Neutrophil (primary cell): ENCODE measurements around the gene MADCAM1.
A peak's percentile ranks its signal among the peaks of the same experiment; 100 is the strongest.

Source experiments
- H3K27ac ChIP-seq: fragments of 200-600 bp; sonication (generic); 2 replicates; pipeline ENCODE4 v1.5.1; 2016; ENCODE audit warnings: mild to moderate bottlenecking, moderate library complexity
- H3K27me3 ChIP-seq: fragments of 200-600 bp; sonication (generic); 2 replicates; pipeline ENCODE4 v1.6.0; 2016; ENCODE audit warnings: mild to moderate bottlenecking
- H3K36me3 ChIP-seq: fragments of 200-600 bp; sonication (generic); 2 replicates; pipeline ENCODE4 v1.5.1; 2017
- H3K4me1 ChIP-seq, 2 experiments: fragments of 200-600 bp in 1 of 2; sonication (generic) in 1 of 2; 1 replicate in 1 of 2; 2 replicates in 1 of 2; pipeline versions ENCODE4 v1.5.1 to v1.6.1; 2013 to 2016; ENCODE audit warnings: low read depth in 1 of 2, low read length in 1 of 2, mild to moderate bottlenecking in 1 of 2, moderate library complexity in 1 of 2; ENCODE audit not compliant: control insufficient read depth in 1 of 2, insufficient read depth in 1 of 2
- H3K4me3 ChIP-seq, 2 experiments: fragments of 200-600 bp in 1 of 2; sonication (generic) in 1 of 2; 1 replicate in 1 of 2; 2 replicates in 1 of 2; pipeline ENCODE4 v1.5.1; 2013 to 2016; ENCODE audit warnings: low read depth in 1 of 2, low read length in 1 of 2, mild to moderate bottlenecking in 1 of 2, moderate library complexity in 1 of 2
- H3K9me3 ChIP-seq: fragments of 200-600 bp; sonication (generic); 2 replicates; pipeline ENCODE4 v1.5.1; 2016
- TF ChIP-seq, protein P1 (sequence below): fragments of 200-600 bp; sonication (generic); IDR thresholded peaks from 2 replicates; pipeline ENCODE4 v1.5.1; 2016; ENCODE audit warnings: antibody characterized with exemption

MADCAM1 gene

DNA sequence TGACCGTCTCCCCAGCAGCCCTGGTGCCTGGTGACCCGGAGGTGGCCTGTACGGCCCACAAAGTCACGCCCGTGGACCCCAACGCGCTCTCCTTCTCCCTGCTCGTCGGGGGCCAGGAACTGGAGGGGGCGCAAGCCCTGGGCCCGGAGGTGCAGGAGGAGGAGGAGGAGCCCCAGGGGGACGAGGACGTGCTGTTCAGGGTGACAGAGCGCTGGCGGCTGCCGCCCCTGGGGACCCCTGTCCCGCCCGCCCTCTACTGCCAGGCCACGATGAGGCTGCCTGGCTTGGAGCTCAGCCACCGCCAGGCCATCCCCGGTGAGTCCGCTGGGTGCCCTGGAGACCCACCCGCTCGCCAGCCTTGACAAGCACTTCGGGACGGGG is 2.2 kb downstream of the MADCAM1 start:
- Histone ChIP-seq H3K27ac (no peak overlapping the region), H3K36me3 (no peaks in the 10 kb centered on the region), H3K4me3 (peak overlapping the region in 1 of 2 experiments; percentile 53), H3K9me3 (no peaks in the 10 kb centered on the region), H3K4me1 (peaks cover 39 to 59% of the 10 kb centered on the region in 2 experiments), H3K27me3 (peaks cover 68% of the 10 kb centered on the region)
- TF ChIP-seq, protein P1, sequence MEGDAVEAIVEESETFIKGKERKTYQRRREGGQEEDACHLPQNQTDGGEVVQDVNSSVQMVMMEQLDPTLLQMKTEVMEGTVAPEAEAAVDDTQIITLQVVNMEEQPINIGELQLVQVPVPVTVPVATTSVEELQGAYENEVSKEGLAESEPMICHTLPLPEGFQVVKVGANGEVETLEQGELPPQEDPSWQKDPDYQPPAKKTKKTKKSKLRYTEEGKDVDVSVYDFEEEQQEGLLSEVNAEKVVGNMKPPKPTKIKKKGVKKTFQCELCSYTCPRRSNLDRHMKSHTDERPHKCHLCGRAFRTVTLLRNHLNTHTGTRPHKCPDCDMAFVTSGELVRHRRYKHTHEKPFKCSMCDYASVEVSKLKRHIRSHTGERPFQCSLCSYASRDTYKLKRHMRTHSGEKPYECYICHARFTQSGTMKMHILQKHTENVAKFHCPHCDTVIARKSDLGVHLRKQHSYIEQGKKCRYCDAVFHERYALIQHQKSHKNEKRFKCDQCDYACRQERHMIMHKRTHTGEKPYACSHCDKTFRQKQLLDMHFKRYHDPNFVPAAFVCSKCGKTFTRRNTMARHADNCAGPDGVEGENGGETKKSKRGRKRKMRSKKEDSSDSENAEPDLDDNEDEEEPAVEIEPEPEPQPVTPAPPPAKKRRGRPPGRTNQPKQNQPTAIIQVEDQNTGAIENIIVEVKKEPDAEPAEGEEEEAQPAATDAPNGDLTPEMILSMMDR: no peak

GRCh38 chr19:498977-499623 is 2.8 kb downstream of the MADCAM1 start:
- Histone ChIP-seq H3K4me1 (peaks cover 42 to 63% of the 10 kb centered on the region in 2 experiments), H3K4me3 (no peak overlapping the region), H3K36me3 (no peaks in the 10 kb centered on the region), H3K9me3 (no peaks in the 10 kb centered on the region), H3K27me3 (peaks cover 62% of the 10 kb centered on the region), H3K27ac (no peak overlapping the region)
- TF ChIP-seq, protein P1: no peak

GRCh38 chr19:501646-502045 is 5.4 kb downstream of the MADCAM1 start:
- Histone ChIP-seq H3K4me3 (peak overlapping the region in 1 of 2 experiments; percentile 49), H3K4me1 (peaks cover 59 to 72% of the 10 kb centered on the region in 2 experiments), H3K27ac (peak overlapping the region; percentile 99), H3K27me3 (peaks cover 38% of the 10 kb centered on the region), H3K9me3 (no peaks in the 10 kb centered on the region), H3K36me3 (no peaks in the 10 kb centered on the region)
- TF ChIP-seq, protein P1: no peak

- no peak overlapping the region for H3K4me3 ChIP-seq
- H3K36me3 ChIP-seq: no peaks in the 10 kb centered on the region
- no peaks in the 10 kb centered on the region for H3K9me3 ChIP-seq
- H3K27ac ChIP-seq: peak overlapping the region; percentile 98
- H3K4me1 ChIP-seq: peaks cover 62 to 68% of the 10 kb centered on the region in 2 experiments
- TF ChIP-seq, protein P1: no peak
- peaks cover 9% of the 10 kb centered on the region for H3K27me3 ChIP-seq
Measured at GRCh38 chr19:504616-505015, 8.3 kb downstream of the MADCAM1 start.

- Histone ChIP-seq H3K27ac (peak overlapping the region; percentile 98), H3K36me3 (no peaks in the 10 kb centered on the region), H3K4me3 (peak overlapping the region; percentile 99 to 100), H3K9me3 (no peaks in the 10 kb centered on the region), H3K4me1 (peaks cover 67 to 71% of the 10 kb centered on the region in 2 experiments), H3K27me3 (peaks cover 7% of the 10 kb centered on the region)
- TF ChIP-seq, protein P1: peak; percentile 99
Measured at GRCh38 chr19:506404-507285, 10.4 kb downstream of the MADCAM1 start.
